Activated CD8-positive, alpha-beta memory T cell treated with anti-CD3 and anti-CD28 coated beads for 24 hours (primary cell): Measurements from ENCODE around the gene STAT5A.
"Not testable (repeated sequence)": the region's sequence is repeated elsewhere in the genome, so short reads cannot be mapped to it uniquely, and the experiment has no call there.

ENCODE experiments used
- DNase-seq: peaks from one replicate; pipeline ENCODE4 v3.0.0-alpha.2; 2020

The STAT5A gene

DNA sequence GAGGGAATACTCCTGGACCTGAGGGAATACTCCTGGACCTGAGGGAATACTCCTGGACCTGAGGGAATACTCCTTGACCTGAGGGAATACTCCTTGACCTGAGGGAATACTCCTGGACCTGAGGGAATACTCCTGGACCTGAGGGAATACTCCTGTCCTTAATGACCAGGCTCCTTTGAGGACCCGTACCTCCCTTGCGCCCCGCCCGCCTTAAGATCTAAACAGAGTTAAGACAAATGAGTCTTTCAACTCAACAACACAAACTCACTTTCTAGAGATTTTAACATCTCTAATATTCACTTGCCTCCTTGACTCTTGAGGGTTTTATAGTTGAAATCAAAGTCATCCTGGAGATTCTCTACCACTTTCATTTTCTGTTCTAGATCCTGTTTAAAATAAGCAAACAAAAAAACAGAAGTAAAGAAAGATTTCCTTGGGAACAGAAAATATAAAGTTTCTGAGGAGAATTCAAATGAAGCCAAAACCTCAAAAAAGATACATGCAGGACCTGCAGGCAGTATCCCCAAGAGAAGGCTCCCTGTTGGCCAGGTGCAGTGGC is 50.2 kb downstream of the STAT5A start:
- no peak for DNase-seq

DNA sequence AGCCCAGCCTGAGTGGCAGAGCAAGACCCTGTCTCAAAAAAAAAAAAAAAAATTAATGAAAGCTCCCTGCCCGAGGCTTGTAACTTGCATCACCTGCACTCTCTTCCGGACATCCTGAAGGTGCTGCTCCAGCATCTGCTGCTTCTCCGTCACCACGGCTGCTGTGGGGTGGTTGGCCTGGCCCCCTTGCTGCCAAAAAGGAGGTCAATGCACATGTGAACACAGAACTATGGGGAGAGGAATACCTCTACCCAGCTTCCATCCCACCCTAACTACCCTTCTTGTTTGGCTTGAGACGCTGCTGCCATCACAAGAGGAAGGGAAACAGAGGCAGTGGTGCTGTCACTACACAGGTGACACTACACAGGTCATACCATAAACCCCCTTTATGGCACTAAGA is 50.9 kb downstream of the STAT5A start:
- DNase-seq: no peak

DNA sequence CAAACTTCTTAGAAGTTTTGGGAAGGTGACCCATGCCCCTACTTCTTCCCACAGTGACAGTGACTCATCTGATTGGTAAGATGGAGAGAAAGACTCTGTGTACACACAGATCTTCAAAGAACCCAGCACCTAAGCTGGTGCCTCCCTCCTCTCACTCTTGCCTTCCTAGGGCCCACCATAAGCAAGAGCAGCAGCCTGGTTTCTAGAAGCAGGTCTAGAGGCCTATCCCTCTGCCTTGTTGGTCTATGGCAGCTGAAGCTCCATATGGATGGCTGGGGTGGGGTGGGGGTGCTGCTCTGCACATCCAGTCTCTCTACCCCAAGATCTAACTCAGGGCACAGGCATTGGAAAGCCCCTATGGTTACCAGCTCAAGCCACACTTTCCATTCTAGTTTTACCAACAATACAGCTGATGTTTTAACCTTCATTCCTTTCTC is 52.4 kb downstream of the STAT5A start:
- DNase-seq: peak; percentile 81

DNA sequence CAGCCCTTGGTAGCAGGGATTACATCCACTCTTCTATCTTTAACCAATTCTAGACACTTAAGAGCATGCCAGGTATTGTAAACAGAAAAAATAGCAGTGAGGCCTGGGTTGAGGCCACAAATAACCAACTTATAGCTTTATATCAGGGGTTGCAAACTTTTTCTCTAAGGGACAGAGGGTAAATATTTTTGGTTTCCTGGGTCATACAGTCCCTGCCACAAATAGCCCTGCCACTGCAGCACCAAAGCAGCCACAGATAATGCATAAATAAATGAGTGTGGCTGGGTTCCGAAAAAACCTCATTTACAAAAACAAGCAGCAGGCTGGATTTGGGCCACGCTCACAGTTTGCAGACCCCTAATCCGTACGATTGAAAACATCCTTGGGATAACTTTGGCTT is 53.3 kb downstream of the STAT5A start:
- DNase-seq: no peak

DNA sequence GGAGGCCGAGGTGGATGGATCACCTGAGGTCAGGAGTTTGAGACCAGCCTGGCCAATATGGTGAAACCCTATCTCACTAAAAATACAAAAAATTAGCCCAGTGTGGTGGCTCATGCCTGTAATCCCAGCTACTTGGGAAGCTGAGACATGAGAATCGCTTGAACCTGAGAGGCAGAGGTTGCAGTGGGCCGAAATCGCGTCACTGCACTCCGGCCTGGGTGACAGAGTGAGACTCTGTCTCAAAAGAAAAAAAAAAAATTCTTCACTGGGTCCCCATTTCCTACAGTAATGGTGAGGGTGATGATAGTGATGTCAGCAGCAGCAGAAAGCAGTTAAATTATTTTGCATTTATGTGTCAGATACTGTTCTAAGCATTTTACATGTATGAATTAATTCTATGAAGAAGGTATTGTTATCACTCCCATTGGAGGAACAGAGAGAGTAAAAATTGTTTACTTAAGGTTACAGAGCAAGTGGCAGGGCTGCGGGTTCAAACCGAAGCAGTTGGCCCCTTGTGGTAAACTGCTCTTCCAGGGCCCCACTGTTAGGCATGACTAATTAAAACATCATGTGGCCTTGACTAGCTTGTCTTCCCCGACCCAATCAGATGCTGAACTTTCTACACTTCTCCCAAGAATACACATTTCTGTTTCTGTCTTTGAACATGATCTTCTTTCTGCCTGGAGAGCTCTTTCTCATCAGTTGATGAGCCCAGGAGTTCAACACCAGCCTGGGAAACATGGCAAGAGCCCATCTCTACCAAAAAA is 54.1 kb downstream of the STAT5A start:
- no peak for DNase-seq

DNA sequence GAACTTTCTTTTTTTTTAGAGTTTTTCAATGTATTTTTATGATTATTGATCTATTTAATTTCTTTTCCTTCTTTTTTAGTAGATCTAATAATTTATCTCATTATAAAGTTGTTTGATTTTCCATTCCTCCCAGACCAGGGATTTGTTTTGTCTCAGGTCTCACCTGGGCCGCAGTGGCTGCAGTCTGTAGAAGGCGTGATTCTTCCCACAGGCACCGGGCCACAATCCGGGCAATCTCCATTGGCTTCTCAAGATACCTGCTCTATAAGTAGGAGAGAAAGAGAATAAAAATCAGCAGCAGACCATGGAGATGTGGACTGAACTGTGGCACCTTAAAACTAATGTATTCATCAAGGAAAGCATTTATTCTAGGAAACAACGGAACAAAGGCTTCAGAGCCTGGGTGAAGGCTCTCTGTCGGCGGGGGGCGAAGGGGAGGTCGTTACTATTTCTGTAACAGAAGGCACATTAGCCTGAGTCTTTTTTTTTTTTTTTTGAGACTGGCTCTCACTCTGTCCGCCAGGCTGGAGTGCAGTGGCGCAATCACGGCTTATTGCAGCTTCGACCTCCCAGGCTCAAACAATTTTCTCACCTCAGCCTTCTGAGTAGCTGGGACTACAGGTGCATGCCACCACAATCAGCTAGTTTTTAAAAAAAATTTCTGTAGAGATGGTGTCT is 57.2 kb downstream of the STAT5A start:
- DNase-seq: no peak

DNA sequence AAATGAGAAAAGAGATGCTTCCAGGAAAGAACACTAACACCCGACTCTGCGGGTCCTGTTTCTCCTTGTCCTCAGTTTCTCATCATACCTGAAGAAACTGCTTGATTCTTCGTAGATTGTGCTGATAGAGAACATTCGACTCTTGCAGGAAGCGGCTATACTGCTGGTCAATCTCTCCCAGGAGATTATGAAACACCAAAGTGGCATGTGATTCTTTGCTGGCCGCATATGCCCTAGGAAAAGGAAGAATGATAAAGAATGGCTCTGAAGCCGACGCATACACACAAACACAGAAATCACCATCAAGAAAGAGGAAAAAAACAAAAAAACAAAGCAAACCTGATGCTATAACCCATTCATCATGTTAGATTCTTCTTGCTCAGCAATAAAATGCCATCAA is 58.2 kb downstream of the STAT5A start:
- no peak for DNase-seq

DNA sequence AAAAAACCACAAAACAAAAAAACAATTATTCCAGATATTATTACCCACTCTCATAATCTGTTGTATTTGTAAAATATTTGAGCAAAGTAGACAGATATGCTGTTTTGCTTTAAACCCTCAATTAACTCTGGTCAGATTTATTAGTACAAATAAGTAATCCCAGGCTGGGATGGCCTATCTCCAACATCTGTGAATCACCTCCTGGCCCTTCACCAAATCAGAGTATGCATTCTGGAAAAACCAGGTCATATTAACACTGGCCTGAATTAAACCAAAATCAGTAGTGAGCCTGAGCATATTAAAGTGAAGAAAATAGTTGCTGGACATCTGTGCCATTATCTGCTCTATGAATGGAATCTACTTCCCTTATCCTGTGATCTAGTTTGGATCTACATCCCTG is 58.9 kb downstream of the STAT5A start:
- DNase-seq: no peak

DNA sequence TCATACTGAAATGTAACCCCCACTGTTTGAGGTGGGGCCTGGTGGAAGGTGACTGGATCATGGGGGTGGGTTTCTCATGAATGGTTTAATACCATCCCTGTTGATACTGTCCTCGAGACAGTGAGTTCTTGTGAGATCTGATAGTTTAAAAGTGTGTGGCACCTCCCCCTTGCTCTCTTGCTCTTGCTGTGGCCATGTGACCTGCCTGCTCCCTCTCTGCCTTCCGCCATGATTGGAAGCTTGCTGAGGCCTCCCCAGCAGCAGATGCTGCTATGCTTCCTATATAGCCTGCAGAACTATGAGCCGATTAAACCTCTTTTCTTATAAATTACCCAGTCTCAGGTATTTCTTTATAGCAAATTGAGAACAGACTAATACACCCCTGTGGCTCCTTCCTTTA is 59.3 kb downstream of the STAT5A start:
- DNase-seq: no peak

DNA sequence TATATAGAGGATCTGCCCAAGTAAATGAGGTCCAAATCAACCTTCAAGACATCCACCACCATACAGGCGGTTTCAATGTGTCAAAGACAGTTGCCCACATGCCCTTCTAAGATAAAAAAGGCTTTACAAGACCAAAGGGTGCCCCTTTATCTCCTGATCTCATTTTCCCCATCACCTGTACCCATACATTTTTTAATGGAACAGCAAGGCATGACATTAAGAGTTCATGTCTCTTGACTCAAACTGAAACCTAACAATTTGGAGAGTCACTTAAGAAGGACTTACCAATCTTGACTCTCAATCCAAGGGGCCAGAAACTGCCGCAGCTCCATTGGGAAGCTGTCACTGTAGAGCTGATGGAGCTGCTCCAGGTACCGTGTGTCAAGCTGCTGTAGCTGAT is 59.8 kb downstream of the STAT5A start:
- DNase-seq: no peak

DNA sequence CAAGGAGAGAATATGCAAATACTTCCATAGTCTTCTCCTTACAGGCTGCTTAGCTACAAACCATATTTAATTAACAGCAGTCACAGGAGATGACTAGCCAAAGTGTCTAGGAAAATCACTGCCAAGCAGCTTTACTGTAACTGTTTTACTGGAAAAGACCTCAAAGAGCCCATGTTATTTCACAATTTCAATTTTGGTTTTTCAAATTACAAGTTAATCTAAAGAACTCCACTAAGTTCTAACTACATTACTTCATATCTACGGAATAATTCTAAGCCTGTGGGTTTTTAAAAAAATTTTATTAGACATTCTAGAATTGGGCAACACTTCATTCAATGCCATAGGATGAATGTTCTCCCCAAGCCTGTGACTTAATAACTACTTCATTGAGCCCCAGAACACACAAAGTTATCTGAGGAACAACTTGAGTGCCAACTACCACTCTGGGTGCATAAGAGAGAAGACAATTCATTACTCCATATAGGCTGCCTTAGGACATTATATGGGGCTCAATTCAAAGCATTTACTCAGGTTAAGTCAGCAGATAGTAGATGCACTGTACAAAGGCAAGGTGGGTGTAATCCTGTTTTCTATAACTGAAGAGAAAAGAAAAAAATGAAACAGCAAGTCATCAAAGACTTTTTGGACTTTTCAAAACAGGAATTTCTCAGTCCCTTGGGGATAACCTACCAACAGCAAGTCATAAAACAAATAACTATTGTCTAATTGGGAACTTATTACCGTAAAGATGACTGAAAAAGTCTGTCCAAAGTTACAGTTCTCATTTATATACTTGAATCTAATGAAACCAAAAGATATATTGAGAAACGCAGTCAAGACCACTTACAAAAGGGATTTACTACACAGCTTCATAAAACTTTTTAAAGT is 66.9 kb downstream of the STAT5A start:
- no peak for DNase-seq

DNA sequence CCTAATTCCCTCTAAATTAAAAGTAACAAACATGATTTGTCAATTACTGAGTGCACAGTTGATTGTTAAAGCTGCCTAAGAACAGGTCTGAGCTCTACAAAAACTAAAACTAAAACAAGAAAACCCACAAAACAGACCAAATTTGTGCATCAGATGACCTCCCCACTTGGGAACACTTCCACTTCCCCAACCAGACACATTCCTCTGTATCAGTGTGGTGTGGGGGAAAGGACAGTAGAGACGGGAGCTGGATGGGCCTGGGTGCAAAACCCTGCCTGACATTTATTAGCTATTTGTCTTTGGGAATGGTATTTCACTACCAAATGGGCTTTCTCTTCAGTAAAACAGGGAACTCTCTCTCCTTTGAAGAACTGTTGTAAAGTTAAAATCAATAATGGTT is 70.1 kb downstream of the STAT5A start:
- DNase-seq: no peak

DNA sequence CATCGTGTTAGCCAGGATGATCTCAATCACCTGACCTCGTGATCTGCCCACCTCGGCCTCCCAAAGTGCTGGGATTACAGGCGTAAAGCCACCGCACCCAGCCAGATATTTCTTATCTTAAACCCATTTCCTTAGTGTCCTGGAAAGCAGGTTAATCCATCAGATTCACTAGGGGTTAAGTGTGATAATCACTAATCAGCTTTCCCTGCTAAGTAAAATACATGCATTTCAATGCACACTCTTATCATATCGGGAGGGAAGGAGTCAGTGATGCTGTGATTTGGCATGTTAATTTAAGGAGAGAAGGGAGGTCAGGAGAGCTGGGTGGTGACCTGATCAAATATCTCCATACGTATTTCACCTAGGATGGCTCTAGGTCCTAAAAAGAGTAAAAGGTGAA is 70.8 kb downstream of the STAT5A start:
- DNase-seq: no peak

DNA sequence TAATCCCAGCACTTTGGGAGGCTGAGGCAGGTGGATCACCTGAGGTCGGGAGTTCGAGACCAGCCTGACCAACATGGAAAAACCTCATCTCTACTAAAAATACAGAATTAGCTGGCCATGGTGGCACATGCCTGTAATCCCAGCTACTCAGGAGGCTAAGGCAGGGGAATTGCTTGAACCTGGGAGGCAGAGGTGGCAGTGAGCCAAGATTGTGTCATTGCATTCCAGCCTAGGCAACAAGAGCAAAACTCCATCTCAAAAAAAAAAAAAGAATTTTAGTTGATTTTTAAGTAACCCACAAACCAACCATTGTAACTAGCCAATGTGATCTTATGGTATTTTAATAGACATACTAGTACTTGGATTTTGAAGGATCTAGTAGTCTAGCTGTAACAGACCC is 72.1 kb downstream of the STAT5A start:
- not testable (repeated sequence) for DNase-seq
